ENCODE data around the gene SFMBT1. TPM values are rescaled to one million over a fixed set of nuclear protein-coding genes. Genes with fewer than 3 reads are reported as not detected.

Gene SFMBT1
- total and polyA plus RNA-seq, 9 of the 15 experiments (the other 6 are each of a cell fraction or from before 2014, with no cell fraction given), result 0.76 to 6.6 (median 3.6) TPM

DNA sequence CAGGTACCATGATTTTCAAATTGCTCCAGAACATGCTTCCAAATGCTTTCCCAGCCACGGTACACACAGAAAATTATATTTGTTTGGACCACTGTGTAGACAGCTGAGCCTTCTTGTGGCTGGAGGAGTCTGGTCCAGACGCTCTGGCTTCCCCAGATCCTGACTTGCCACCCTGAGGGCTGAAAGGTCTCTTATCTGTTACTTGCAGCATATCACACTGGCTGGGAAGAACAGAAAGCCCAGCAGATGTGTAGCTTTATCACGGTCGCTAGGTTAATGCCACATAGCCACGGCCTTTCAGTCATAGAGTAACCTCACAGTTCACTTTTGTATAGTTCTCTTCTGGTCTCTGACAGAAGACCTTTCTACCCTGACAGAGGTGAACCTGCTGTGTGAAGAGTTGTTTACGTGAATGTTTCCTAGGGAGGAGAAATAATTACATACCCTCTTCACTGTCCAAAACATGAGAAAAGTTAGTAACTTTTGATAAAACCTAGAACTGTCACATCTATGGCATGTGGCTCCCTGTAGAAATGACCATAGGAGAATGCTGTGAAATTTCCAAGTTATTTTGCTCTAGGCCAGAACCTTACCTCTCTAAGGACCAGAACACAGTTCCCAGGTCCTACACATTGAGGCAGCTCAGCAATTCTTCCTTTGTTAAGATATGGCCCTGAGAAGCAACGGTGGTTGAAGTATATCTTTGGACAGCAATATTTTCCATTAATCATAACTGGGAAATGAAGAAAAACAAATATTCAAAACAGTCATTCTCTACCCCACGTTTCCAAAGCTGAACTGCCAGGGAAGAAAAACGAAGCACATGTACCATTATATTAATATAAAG, 132.8 kb downstream of the SFMBT1 start (continued):
- TF ChIP-seq, protein P1, sequence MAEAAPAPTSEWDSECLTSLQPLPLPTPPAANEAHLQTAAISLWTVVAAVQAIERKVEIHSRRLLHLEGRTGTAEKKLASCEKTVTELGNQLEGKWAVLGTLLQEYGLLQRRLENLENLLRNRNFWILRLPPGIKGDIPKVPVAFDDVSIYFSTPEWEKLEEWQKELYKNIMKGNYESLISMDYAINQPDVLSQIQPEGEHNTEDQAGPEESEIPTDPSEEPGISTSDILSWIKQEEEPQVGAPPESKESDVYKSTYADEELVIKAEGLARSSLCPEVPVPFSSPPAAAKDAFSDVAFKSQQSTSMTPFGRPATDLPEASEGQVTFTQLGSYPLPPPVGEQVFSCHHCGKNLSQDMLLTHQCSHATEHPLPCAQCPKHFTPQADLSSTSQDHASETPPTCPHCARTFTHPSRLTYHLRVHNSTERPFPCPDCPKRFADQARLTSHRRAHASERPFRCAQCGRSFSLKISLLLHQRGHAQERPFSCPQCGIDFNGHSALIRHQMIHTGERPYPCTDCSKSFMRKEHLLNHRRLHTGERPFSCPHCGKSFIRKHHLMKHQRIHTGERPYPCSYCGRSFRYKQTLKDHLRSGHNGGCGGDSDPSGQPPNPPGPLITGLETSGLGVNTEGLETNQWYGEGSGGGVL (CRISPR knock-in tag; IDR thresholded peaks at IDR 0.05), result no peak
- TF ChIP-seq HDAC8 (tag; IDR thresholded peaks at IDR 0.05), result no peak
- TF ChIP-seq BDP1 (IDR thresholded peaks at IDR 0.05; ENCODE audit: insufficient read depth, insufficient read length), result no peak
- TF ChIP-seq ZEB2 (IDR thresholded peaks at IDR 0.05), result peak; percentile 37; the same call in 1 of the 2 replicates
- TF ChIP-seq SNIP1 (IDR thresholded peaks at IDR 0.05; ENCODE audit: low read depth), result no peak
- TF ChIP-seq, protein P2, sequence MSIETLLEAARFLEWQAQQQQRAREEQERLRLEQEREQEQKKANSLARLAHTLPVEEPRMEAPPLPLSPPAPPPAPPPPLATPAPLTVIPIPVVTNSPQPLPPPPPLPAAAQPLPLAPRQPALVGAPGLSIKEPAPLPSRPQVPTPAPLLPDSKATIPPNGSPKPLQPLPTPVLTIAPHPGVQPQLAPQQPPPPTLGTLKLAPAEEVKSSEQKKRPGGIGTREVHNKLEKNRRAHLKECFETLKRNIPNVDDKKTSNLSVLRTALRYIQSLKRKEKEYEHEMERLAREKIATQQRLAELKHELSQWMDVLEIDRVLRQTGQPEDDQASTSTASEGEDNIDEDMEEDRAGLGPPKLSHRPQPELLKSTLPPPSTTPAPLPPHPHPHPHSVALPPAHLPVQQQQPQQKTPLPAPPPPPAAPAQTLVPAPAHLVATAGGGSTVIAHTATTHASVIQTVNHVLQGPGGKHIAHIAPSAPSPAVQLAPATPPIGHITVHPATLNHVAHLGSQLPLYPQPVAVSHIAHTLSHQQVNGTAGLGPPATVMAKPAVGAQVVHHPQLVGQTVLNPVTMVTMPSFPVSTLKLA (conservative IDR thresholded peaks at IDR 0.05), result peak in 1 of 2 experiments; percentile 43; a peak in 1 of 4 replicates
- peak; percentile 97 for TF ChIP-seq ARID1B (IDR thresholded peaks at IDR 0.05)
- TF ChIP-seq TAL1 (IDR thresholded peaks at IDR 0.05), result peak; percentile 96
- TF ChIP-seq RUNX1 (IDR thresholded peaks at IDR 0.05; ENCODE audit: low read depth), result 0 out of 2 replicates have a peak, but pooled peaks have one; percentile 68
- TF ChIP-seq, protein P3, sequence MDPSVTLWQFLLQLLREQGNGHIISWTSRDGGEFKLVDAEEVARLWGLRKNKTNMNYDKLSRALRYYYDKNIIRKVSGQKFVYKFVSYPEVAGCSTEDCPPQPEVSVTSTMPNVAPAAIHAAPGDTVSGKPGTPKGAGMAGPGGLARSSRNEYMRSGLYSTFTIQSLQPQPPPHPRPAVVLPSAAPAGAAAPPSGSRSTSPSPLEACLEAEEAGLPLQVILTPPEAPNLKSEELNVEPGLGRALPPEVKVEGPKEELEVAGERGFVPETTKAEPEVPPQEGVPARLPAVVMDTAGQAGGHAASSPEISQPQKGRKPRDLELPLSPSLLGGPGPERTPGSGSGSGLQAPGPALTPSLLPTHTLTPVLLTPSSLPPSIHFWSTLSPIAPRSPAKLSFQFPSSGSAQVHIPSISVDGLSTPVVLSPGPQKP (CRISPR knock-in tag; IDR thresholded peaks at IDR 0.05), result no peak
- TF ChIP-seq EHMT2 (IDR thresholded peaks at IDR 0.05), result 0 out of 2 replicates have a peak, but pooled peaks have one; percentile 37
- TF ChIP-seq NCOR1 (IDR thresholded peaks at IDR 0.05), result peak; percentile 96
- 0 out of 2 replicates have a peak, but pooled peaks have one; percentile 41 for TF ChIP-seq ZNF589 (CRISPR knock-in tag; IDR thresholded peaks at IDR 0.05; ENCODE audit: low read depth)
- no peak for TF ChIP-seq POLR3A (IDR thresholded peaks at IDR 0.05; ENCODE audit: borderline replicate concordance, extremely low read depth, insufficient read depth, insufficient read length)
- TF ChIP-seq CBFA2T3 (IDR thresholded peaks at IDR 0.05), result peak; percentile 98
- TF ChIP-seq GATA2 (CRISPR knock-in tag; IDR thresholded peaks at IDR 0.05), result peak; percentile 87
- TF ChIP-seq TCF3 (CRISPR knock-in tag; IDR thresholded peaks at IDR 0.05), result peak; percentile 97
- no peak for TF ChIP-seq HNRNPUL1 (IDR thresholded peaks at IDR 0.05; ENCODE audit: low read length)
- TF ChIP-seq SMARCA4 (IDR thresholded peaks at IDR 0.05), result peak; percentile 91
- TF ChIP-seq EP300 (IDR thresholded peaks at IDR 0.05; ENCODE audit: low read length), result peak; percentile 85
- no peak for TF ChIP-seq ZNF444 (CRISPR knock-in tag; IDR thresholded peaks at IDR 0.05)
- peak; percentile 83 to 88 for TF ChIP-seq TRIM24 (IDR thresholded peaks at IDR 0.05)
- TF ChIP-seq, protein P4, sequence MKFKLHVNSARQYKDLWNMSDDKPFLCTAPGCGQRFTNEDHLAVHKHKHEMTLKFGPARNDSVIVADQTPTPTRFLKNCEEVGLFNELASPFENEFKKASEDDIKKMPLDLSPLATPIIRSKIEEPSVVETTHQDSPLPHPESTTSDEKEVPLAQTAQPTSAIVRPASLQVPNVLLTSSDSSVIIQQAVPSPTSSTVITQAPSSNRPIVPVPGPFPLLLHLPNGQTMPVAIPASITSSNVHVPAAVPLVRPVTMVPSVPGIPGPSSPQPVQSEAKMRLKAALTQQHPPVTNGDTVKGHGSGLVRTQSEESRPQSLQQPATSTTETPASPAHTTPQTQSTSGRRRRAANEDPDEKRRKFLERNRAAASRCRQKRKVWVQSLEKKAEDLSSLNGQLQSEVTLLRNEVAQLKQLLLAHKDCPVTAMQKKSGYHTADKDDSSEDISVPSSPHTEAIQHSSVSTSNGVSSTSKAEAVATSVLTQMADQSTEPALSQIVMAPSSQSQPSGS (CRISPR knock-in tag; IDR thresholded peaks at IDR 0.05), result no peak

Measured in K562 (cell line).